GM12878 (cell line): ENCODE data around the gene RHEBL1. TPM values are rescaled to one million over a fixed set of nuclear protein-coding genes. Genes with fewer than 3 reads are reported as not detected.
A peak's percentile ranks its signal among the peaks of the same experiment; 100 is the strongest.

Experiments
- BRCA1 ChIP-seq: IDR thresholded peaks from 2 replicates; pipeline ENCODE4 v1.6.1; 2011; ENCODE audit warnings: low read depth, low read length, improper control_type of control experiment
- CTCF ChIP-seq, 3 experiments: IDR thresholded peaks in 2 of 3; conservative IDR thresholded peaks in 1 of 3; 2 replicates each; pipeline ENCODE4 v1.5.1; 2011; ENCODE audit warnings: low read depth in 3 of 3, low read length in 3 of 3, mild to moderate bottlenecking in 3 of 3, control low read depth in 2 of 3, moderate library complexity in 2 of 3, inconsistent platforms in 1 of 3, mixed read lengths in 1 of 3; ENCODE audit not compliant: control insufficient read depth in 2 of 3, insufficient read depth in 1 of 3; ENCODE audit errors: extremely low read depth in 1 of 3
- E2F8 ChIP-seq: fragments of 450-650 bp; IDR thresholded peaks from 2 replicates; pipeline ENCODE4 v1.6.1; 2018; ENCODE audit warnings: mild to moderate bottlenecking, low read depth, moderate library complexity; ENCODE audit not compliant: partially characterized antibody
- EED ChIP-seq: sonication (generic); IDR thresholded peaks from 2 replicates; pipeline ENCODE4 v1.6.1; 2016; ENCODE audit warnings: antibody characterized with exemption, low read depth
- HCFC1 ChIP-seq: fragments of 150-350 bp; IDR thresholded peaks from 2 replicates; pipeline ENCODE4 v1.6.1; 2014; ENCODE audit warnings: low read length
- HDGF ChIP-seq: fragments of 450-650 bp; IDR thresholded peaks from 2 replicates; pipeline ENCODE4 v1.6.1; 2016; ENCODE audit warnings: antibody characterized with exemption
- IKZF1 ChIP-seq: fragments of 450-650 bp; conservative IDR thresholded peaks from 2 replicates; pipeline ENCODE4 v1.6.1; 2017; ENCODE audit warnings: antibody characterized with exemption, mild to moderate bottlenecking
- JUNB ChIP-seq: IDR thresholded peaks from 2 replicates; pipeline ENCODE4 v1.6.1; 2016; ENCODE audit warnings: antibody characterized with exemption, mild to moderate bottlenecking
- MAX ChIP-seq: IDR thresholded peaks from 2 replicates; pipeline ENCODE4 v1.6.1; 2012; ENCODE audit warnings: low read depth, low read length, improper control_type of control experiment
- NFIC ChIP-seq: IDR thresholded peaks from 2 replicates; pipeline ENCODE4 v1.6.1; 2012; ENCODE audit warnings: low read depth, mild to moderate bottlenecking, inconsistent platforms, low read length, moderate library complexity
- NFYA ChIP-seq: IDR thresholded peaks from 2 replicates; pipeline ENCODE4 v1.6.1; 2011; ENCODE audit warnings: low read depth, mild to moderate bottlenecking, low read length, improper control_type of control experiment, borderline replicate concordance
- NR2F1 ChIP-seq: fragments of 450-650 bp; conservative IDR thresholded peaks from 2 replicates; pipeline ENCODE4 v1.6.1; 2017; ENCODE audit warnings: mild to moderate bottlenecking
- PAX8 ChIP-seq: fragments of 450-650 bp; IDR thresholded peaks from 2 replicates; pipeline ENCODE4 v1.6.1; 2017; ENCODE audit warnings: mild to moderate bottlenecking, moderate library complexity
- RAD51 ChIP-seq: fragments of 450-650 bp; IDR thresholded peaks from 2 replicates; pipeline ENCODE4 v1.6.1; 2016; ENCODE audit warnings: moderate library complexity, mild to moderate bottlenecking, inconsistent platforms
- TAF1 ChIP-seq: IDR thresholded peaks from 2 replicates; pipeline ENCODE4 v1.6.1; 2011; ENCODE audit warnings: mild to moderate bottlenecking, low read depth, low read length, borderline replicate concordance
- USF2 ChIP-seq: IDR thresholded peaks from 2 replicates; pipeline ENCODE4 v1.6.1; 2011; ENCODE audit warnings: low read depth, low read length, improper control_type of control experiment, borderline replicate concordance
- ZNF384 ChIP-seq: IDR thresholded peaks from 2 replicates; pipeline ENCODE4 v1.6.1; 2012; ENCODE audit warnings: low read depth, mild to moderate bottlenecking, low read length, improper control_type of control experiment, borderline replicate concordance
- ZNF592 ChIP-seq: fragments of 450-650 bp; IDR thresholded peaks from 2 replicates; pipeline ENCODE4 v1.6.1; 2017; ENCODE audit warnings: mild to moderate bottlenecking, moderate library complexity
- ZSCAN29 ChIP-seq: fragments of 450-650 bp; IDR thresholded peaks from 2 replicates; pipeline ENCODE4 v1.6.1; 2017; ENCODE audit warnings: mild to moderate bottlenecking, moderate library complexity
- polyA plus RNA-seq, 11 experiments: library from polyadenylated mRNA; depleted of rRNA in 4 of 11; unstranded in 6 of 11; stranded (reverse) in 5 of 11; fragments of >200 nt; fragmentation: Nextera tagmentation in 4 of 11; fragmentation: Illumina TruSeq in 1 of 11; extraction: Ambion mirVana in 4 of 11; extraction: Trizol in 1 of 11; gene quantifications; 1 replicate in 1 of 11; 2 replicates in 10 of 11; pipeline versions ENCODE4 v1.2.1 to v1.2.3, GENCODE V29; 2011 to 2016; ENCODE audit warnings: inconsistent platforms in 2 of 11, missing spikeins in 2 of 11, low read depth in 1 of 11
- total RNA-seq, 4 experiments: library from RNA; depleted of rRNA in 3 of 4; stranded (reverse); fragments of >200 nt in 3 of 4; fragmentation: Illumina TruSeq in 1 of 4; extraction: Trizol in 1 of 4; gene quantifications; 2 replicates each; pipeline versions ENCODE4 v1.2.1 to v1.2.3, GENCODE V29; 2013 to 2021

RHEBL1 gene
- total and polyA plus RNA-seq, 10 of the 15 experiments (the other 5 are each of a cell fraction or from before 2014, with no cell fraction given), result 5.9 to 18.7 (median 12.0) TPM

GRCh38 chr12:49060237-49061156 lies 9.3 kb downstream of the RHEBL1 start, which contains the start of gene KMT2D (continued):
- TF ChIP-seq CTCF (IDR thresholded peaks at IDR 0.05 in 2 of 3, conservative IDR thresholded peaks at IDR 0.05 in 1 of 3; ENCODE audit: control insufficient read depth in 2 of 3, extremely low read depth in 1 of 3, insufficient read depth in 1 of 3, low read depth in 3 of 3, low read length in 3 of 3) (peak in 1 of 3 experiments; percentile 28; a peak in 1 of 6 replicates), IKZF1 (peak; percentile 96), JUNB (0 out of 2 replicates have a peak, but pooled peaks have one; percentile 15), RAD51 (peak; percentile 66; the same call in 1 of the 2 replicates), MAX (peak; percentile 94), USF2 (no peak), NR2F1 (peak; percentile 83), ZSCAN29 (peak; percentile 61; the same call in 1 of the 2 replicates), E2F8 (peak; percentile 86), NFIC (peak; percentile 31; the same call in 1 of the 2 replicates), HCFC1 (peak; percentile 70), EED (peak; percentile 76; the same call in 1 of the 2 replicates), NFYA (no peak), PAX8 (0 out of 2 replicates have a peak, but pooled peaks have one; percentile 34), HDGF (0 out of 2 replicates have a peak, but pooled peaks have one; percentile 31), ZNF592 (0 out of 2 replicates have a peak, but pooled peaks have one; percentile 52), TAF1 (peak; percentile 77), BRCA1 (peak; percentile 48), ZNF384 (no peak)
